GM15510 (cell line): ENCODE results near the gene OR2W3.

Source experiments
- POLR2A ChIP-seq: IDR thresholded peaks from 3 replicates; pipeline ENCODE4 v1.6.1; 2011; ENCODE audit warnings: borderline replicate concordance; ENCODE audit not compliant: insufficient read length; ENCODE audit errors: extremely low read depth

OR2W3 gene

DNA sequence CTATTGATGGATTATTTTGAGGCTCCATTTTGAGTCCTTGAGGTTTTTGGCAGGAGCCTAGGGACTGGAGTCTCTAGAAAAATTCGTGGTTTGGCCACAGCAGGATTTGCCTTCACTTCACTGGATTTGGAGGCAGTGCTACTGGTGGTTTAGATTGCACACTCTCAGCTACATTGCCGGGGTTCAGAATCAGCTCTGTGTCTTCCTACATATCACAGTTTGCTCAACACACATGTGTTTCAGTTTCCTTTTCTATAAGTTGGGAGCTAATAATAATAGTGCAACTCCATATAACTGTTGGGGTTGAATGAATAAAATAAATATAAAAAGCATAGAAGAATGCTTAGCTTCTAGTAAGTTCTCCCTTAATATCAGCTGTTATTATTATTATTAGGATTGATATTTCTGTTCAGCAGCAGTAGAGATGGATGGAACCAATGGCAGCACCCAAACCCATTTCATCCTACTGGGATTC is at the start of gene OR2W3:
Gene OR2W3 (plus strand): TSS at position 425 of the 475 bp plus-strand sequence. CDS start 0 bp downstream, at position 425.
- no peak for TF ChIP-seq POLR2A

DNA sequence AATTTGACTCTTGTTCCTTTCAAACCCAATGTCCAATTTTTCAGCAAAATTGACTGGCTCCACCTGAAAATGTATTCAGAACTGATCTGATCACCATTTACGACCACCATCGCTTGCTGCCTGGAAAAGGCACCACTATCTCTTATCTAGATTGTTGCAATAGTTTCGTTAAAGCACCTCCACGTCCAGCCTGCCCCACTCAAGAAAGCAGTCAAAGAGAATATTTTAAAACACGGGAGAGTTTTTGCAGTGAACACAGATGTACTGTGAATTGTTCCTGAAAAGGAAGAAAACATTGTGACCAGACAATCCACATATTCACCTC is 49.7 kb upstream of the OR2W3 start:
- no peak for TF ChIP-seq POLR2A

DNA sequence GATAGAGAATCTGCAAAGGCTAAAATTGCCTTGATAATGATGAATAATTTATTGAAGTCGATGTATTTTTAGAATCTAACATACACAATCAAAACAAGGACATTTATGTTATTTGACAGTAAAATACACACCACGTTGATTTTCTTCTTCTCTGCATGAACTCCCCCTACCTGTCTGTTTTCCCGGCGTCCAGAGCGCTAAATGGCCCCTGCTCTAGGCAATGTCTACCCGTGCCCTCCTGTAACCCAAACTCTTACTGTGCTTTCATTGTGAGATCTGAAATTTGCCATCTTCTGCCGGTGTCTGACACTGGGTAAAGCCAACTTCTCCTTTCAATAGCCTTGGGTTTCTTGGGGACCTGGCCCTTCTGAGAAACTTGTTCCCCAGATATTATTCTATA is 47.0 kb upstream of the OR2W3 start:
- TF ChIP-seq POLR2A: no peak

DNA sequence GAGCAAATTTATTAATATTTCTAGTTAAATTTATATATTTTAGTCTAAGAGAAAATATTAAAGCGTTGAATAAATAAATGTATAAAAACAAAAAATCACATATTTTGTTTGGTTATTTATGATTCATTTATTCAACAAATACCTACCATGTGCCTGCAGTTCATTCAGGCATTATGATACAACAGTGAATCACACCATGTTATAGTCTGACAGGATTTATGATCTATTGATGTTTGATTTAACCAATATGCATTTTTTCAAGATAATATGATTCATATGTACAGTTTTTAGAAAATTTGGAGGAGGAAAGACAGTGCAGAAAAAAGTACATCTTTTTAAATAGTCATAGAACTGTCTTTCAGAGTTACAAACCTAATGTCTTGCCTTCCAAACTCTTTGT is 45.8 kb upstream of the OR2W3 start:
- no peak for TF ChIP-seq POLR2A

DNA sequence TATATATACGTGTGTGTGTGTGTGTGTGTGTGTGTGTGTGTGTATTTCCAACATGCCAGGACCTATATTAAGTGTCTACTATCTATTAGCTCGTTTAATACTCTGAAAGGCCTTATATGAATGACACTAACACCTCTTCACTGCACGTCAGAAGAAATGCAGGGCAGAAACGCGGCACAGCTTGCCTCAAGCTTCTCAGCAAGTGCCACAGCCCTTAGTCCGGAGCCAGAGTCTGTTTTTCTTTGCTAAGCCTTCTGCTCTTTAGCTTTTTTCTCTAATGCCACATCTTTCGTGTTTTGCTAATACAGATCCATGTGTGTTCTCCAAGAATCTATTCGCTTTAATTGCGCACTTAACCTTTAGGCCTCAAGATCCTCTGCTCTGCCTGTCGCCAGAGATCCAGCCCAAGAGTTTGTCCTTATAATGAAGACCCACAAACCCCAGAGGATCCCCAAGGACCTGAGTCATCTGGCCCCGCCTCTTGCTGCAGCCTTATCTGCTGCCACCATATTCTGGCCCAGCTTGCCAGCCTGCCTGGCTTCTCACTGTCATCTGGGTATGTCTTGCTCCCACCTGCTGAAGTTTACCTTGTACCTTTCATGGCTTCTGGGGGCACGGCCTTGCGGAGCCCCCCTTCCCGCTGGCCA is 40.4 kb upstream of the OR2W3 start:
- no peak for TF ChIP-seq POLR2A

DNA sequence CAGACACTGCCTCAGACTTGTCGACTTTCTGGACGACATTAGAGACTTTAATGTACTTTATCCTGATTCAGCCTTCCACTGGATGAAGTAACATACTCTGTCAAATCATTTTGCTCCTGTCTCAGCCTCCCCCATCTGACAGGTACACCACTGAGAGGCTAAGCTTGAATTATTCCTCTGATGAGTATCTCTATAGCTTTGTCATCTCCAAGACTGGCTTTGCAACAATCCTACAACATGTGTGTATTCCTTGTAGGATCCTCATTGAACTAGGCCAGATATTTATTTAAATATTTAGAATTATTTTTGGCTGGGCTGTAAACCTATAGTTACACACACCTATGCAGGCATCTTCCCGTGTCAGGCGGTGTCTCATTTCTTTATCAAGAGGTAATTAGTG is 39.5 kb upstream of the OR2W3 start:
- TF ChIP-seq POLR2A: no peak

DNA sequence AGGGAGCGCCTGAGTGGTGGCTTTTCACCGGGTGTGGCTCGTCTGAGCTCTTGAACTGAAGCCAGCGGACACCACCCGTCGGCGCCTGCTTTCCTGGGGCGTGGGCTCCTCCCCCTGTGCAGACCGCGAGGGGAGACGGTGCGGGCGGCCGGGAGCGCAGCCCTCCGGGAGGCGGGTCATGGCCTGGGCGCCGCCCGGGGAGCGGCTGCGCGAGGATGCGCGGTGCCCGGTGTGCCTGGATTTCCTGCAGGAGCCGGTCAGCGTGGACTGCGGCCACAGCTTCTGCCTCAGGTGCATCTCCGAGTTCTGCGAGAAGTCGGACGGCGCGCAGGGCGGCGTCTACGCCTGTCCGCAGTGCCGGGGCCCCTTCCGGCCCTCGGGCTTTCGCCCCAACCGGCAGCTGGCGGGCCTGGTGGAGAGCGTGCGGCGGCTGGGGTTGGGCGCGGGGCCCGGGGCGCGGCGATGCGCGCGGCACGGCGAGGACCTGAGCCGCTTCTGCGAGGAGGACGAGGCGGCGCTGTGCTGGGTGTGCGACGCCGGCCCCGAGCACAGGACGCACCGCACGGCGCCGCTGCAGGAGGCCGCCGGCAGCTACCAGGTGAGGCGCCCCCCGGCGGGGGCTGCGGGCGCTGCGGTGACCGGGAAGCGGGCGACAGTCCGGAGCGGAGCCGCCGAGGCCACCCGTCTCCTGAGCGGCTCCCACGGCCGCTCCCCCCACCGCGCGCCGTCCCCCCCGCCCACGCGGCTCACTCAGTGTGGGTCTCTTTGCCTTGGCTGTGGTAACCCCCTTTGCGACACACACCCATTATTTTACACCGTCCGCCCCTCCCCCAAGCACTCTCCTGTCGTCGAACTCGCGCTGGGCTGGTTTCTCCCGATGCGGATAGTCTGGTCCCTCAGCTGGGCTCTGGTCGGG is 38.1 kb upstream of the OR2W3 start, which contains the start of gene TRIM58:
Gene TRIM58 (plus strand): TSS at position 119 of the 916 bp plus-strand sequence. CDS start 60 bp downstream, at position 179.
- TF ChIP-seq POLR2A: no peak

DNA sequence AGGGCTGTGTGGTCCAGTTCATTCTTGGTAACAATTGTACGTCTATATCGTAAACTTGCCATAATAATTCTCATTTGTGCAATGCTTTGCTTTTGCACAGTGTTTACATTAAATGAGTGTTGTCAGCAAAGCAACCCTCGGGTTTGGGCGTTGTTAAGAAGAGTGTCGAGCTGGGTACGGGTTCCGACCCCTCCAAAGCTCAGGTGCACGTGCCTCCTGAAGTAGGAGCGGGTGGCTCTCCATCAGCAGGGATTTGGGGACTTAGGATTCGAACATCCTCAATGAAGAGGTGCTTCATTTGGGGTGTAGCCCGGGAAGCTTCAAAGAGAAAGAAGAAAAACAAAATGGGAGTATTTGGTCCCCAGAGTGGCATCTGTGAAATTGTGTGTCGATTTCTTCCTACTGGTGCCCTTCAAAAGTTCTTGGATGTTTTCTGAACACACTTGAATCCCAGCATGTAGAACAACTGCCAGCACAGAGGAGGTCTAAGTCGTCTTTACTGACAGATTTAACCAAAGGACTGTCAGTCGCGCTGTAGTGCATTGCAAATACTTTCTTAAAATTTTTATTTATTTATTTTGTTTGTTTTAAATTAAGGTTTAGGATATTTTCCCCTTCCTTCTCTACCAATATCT is 37.3 kb upstream of the OR2W3 start:
- TF ChIP-seq POLR2A: no peak

DNA sequence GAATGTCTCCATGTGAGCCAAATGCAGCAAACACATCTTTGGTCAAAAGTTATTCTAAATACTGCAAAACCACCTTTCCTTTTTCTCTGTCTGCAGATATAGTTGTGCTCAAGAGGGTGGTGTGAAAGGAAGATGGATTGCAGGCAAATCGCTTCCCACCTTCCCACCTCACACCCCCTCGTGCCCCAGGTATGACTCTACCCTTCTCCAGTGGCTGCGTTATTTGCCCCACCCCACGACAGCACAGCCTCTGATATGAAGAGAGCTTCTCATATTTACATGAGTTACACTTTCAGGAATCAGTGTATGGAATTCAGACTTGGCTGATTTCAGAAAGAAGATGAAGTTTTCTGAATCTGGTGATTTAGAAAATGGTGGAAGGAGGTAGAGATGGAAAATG is 32.6 kb upstream of the OR2W3 start:
- no peak for TF ChIP-seq POLR2A

DNA sequence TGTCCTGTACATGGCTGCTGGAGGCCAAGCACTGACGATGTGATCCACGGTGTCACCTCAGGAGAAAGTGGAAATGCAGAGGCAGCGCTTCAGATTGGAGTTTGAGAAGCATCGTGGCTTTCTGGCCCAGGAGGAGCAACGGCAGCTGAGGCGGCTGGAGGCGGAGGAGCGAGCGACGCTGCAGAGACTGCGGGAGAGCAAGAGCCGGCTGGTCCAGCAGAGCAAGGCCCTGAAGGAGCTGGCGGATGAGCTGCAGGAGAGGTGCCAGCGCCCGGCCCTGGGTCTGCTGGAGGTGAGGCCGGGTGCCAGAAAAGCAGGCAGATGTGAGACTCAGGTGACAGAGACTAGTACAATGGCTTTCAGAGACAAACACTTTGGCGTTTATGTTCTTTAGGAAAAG is 30.7 kb upstream of the OR2W3 start:
- TF ChIP-seq POLR2A: no peak

DNA sequence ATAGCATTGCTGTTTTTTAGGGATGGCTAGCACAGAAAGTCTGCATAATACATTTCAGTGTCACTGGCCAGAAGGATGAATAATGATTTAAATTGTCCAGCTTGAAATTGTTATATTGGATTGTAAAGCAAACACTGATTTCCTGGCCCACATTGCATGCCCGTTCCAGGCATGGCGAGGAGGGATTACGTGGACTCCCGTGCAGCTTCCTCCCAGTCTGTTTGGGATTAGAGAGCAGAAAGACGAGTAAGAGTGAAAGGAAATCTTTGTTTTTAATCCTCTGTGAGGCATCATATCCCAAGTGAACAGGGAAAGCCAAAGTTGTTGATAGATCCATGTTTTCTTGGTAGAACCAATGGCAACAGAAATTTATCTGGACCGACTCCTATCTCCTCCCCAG is 30.0 kb upstream of the OR2W3 start:
- no peak for TF ChIP-seq POLR2A

DNA sequence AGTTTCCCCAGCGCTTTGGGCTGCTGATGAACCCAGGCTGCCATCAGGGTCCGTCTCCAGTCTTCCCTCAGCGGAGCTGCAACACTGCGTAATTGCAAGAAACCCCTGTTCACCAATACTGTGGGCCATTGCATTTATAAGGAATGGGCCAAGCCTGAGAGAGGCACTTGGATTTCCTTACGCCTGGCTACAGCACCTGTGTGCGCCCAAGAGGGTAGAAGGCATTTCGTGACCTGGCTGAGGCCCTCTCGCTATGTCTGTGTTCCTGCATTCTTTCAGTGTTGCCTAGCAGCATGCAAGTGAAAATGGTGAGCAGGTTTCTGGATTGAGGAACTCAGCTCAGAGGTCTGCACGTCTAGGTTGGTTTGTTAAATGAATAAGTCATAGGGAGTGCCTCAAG is 12.0 kb upstream of the OR2W3 start:
- TF ChIP-seq POLR2A: no peak

DNA sequence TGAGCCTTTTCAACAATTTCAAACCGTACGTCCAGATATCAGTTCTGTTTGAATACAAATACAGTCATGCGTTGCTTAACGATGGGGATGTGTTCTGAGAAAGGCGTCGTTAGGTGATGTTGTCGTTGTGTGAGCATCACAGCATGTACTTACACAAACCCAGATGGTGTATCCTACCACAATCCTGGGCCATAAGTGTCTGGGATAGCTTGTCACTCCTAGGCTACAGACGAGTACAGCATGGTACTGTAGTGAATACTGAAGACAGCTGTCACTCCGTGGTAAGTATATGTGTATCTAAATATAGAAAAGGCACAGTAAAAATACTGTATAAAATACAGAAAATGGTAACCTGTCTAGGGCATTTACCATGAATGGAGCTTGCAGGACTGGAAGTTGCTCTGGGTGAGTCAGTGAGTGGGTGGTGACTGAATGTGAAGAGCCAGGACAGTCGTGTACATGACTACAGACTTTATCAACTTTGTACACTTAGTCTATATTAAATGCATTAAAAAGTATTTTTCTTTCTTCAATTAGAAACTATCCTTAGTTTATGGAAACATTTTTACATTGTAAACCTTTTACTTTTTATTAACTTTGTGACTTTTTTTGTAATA is 10.5 kb upstream of the OR2W3 start:
- no peak for TF ChIP-seq POLR2A

DNA sequence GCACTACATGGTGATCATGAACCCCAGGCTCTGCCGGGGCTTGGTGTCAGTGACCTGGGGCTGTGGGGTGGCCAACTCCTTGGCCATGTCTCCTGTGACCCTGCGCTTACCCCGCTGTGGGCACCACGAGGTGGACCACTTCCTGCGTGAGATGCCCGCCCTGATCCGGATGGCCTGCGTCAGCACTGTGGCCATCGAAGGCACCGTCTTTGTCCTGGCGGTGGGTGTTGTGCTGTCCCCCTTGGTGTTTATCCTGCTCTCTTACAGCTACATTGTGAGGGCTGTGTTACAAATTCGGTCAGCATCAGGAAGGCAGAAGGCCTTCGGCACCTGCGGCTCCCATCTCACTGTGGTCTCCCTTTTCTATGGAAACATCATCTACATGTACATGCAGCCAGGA is 589 bp downstream of the OR2W3 start:
- no peak for TF ChIP-seq POLR2A

DNA sequence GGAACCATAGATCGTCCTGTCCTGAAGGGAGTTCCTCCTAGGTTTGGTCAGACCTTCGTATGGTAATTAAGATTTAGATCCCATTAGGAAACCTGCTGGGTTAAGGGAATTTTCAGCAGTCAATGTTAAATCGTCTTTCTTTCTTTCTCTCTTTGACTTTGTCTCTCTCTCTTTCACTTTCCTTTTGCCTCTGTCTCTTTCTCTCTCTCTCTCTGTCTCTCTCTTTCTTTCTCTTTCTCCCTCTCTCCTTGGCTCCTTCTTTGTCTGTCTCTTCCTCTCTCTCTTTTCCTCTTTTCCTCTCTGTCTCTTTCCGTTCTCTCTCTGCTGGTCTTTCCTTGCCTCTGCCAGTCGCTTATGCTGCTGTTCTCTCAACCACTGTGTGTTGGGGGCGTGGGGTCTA is 8.7 kb downstream of the OR2W3 start:
- no peak for TF ChIP-seq POLR2A
